ENCODE results near the gene OTUB2. TPM values are rescaled to one million over a fixed set of nuclear protein-coding genes. Genes with fewer than 3 reads are reported as not detected.

Gene OTUB2
- total RNA-seq, 6 donors from 2014 or later = 0.22 to 1.8 (median 1.1) TPM

DNA sequence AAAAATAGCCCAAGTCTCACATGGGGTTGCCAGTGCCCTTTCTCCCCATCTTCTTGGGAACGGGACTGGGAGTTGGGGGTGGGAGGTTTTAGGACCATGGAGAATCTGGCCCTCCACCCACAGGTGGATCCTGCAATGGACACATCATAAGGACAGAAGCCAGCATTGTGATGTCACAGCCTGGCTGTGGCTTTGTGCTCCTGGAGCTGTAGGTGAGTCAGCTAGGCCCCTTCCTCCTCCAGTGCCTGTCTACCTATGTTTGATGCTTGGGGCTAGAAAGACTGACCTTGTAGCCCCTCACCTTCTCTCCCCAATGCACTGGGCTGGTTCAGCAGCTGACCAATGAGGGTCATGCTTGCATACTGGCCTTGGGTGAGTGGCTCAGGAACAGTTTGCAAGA is 29.1 kb upstream of the OTUB2 start, which contains the start of gene CCDC197:
TSS of gene CCDC197 (plus strand) at position 220 of the 400 bp plus-strand sequence. CDS start 831 bp downstream, outside the sequence.
- Histone ChIP-seq H3K27ac (no peak within 1 kb of the TSS), H3K36me3 (no peaks in the 10 kb centered on the region), H3K4me1 (no peaks in the 10 kb centered on the region), H3K27me3 (peaks cover 0 to 5% (median 0%) of the 10 kb centered on the region in 4 donors), H3K4me3 (no peak within 1 kb of the TSS), H3K9me3 (no peaks in the 10 kb centered on the region)
- 82 to 100% methylated on average over 1 of the region's 1 CpG for WGBS, 2 donors
- TF ChIP-seq POLR2A (IDR thresholded peaks at IDR 0.05) (no peak), EP300 (IDR thresholded peaks at IDR 0.05) (no peak), POLR2AphosphoS5 (IDR thresholded peaks at IDR 0.05) (no peak), CTCF (IDR thresholded peaks at IDR 0.05) (no peak)
- ATAC-seq (ENCODE audit: low FRiP score in 2 of 2) (no peak), DNase-seq (no peak)

- H3K9me3 ChIP-seq = no peaks in the 10 kb centered on the region
- DNase-seq (no peak), ATAC-seq (ENCODE audit: low FRiP score in 2 of 2) (no peak)
- H3K36me3 ChIP-seq = no peaks in the 10 kb centered on the region
- H3K27ac ChIP-seq = no peak overlapping the region
- no peak for TF ChIP-seq POLR2A (IDR thresholded peaks at IDR 0.05)
- no peak for TF ChIP-seq CTCF (IDR thresholded peaks at IDR 0.05)
- TF ChIP-seq POLR2AphosphoS5 (IDR thresholded peaks at IDR 0.05) = no peak
- no peak for TF ChIP-seq EP300 (IDR thresholded peaks at IDR 0.05)
- no peak overlapping the region for H3K4me3 ChIP-seq
- no peaks in the 10 kb centered on the region for H3K4me1 ChIP-seq
- WGBS, 2 donors = 85 to 91% methylated on average over 8 to 17 of the region's 17 CpGs
- H3K27me3 ChIP-seq = peaks cover 0 to 5% (median 0%) of the 10 kb centered on the region in 4 donors
Measured at GRCh38 chr14:93997916-93998870, 27.9 kb upstream of the OTUB2 start.

GRCh38 chr14:93998871-93999403 is 27.2 kb upstream of the OTUB2 start:
- no peaks in the 10 kb centered on the region for H3K4me1 ChIP-seq
- peaks cover 0 to 5% (median 0%) of the 10 kb centered on the region in 4 donors for H3K27me3 ChIP-seq
- TF ChIP-seq CTCF (IDR thresholded peaks at IDR 0.05) (no peak), EP300 (IDR thresholded peaks at IDR 0.05) (no peak), POLR2AphosphoS5 (IDR thresholded peaks at IDR 0.05) (no peak), POLR2A (IDR thresholded peaks at IDR 0.05) (no peak)
- H3K9me3 ChIP-seq = no peaks in the 10 kb centered on the region
- ATAC-seq (ENCODE audit: low FRiP score in 2 of 2) = no peak
- 80% methylated on average over 7 of the region's 7 CpGs; no CpG with 5 or more reads in 1 of the 2 donors for WGBS, 2 donors
- H3K36me3 ChIP-seq = no peaks in the 10 kb centered on the region
- no peak overlapping the region for H3K27ac ChIP-seq
- H3K4me3 ChIP-seq = no peak overlapping the region
- DNase-seq = no peak

DNA sequence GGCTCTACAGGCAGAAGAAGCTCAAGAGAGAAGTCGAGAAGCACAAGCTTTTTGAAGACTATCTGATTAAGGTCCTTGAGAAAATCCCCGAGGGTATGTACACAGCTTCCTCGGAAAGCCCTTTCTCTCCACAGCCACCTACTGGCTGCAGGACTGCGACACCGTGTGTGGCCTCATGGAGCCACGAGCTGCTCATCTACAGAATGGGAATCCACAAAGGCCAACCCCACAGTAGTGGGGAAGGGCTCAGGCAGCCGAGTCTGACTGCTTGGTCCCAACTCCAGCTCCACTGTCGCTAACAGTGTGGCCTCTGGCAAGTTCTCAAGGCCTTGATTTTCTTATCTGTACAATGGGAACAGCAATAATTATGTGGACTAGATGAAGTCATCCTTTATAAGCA is 26.6 kb upstream of the OTUB2 start:
- WGBS, 2 donors = 52 to 60% methylated on average over 8 of the region's 8 CpGs
- Histone ChIP-seq H3K27ac (no peak overlapping the region), H3K36me3 (no peaks in the 10 kb centered on the region), H3K9me3 (no peaks in the 10 kb centered on the region), H3K27me3 (peaks cover 0 to 5% (median 0%) of the 10 kb centered on the region in 4 donors), H3K4me1 (no peaks in the 10 kb centered on the region), H3K4me3 (no peak overlapping the region)
- no peak for TF ChIP-seq CTCF (IDR thresholded peaks at IDR 0.05)
- DNase-seq = no peak
- no peak for ATAC-seq (ENCODE audit: low FRiP score in 2 of 2)
